ENCODE measurements around the gene UBA3. TPM values are rescaled to one million over a fixed set of nuclear protein-coding genes. Genes with fewer than 3 reads are reported as not detected.

UBA3 gene
- total and polyA plus RNA-seq, 2 experiments from 2014 or later = 43.3 to 59.8 TPM

GRCh38 chr3:69063636-69064035 lies 16.5 kb downstream of the UBA3 start:
- 78% methylated on average over 2 of the region's 2 CpGs for WGBS (ENCODE audit: low lambda C conversion rate, missing lambda C conversion rate)
- Histone ChIP-seq H3K9me3 (ENCODE audit: low read depth) (no peaks in the 10 kb centered on the region), H3K27me3 (no peaks in the 10 kb centered on the region), H4K20me1 (ENCODE audit: insufficient read depth, poor library complexity, severe bottlenecking) (no peaks in the 10 kb centered on the region), H3K4me2 (no peak overlapping the region), H3K9me2 (replicated peaks; ENCODE audit: insufficient read depth) (no peaks in the 10 kb centered on the region), H3K79me2 (no peaks in the 10 kb centered on the region), H3K36me3 (replicated peaks; ENCODE audit: insufficient read depth, low read depth) (no peaks in the 10 kb centered on the region), H3K27ac (no peak overlapping the region), H3K4me3 (no peak overlapping the region), H3K4me1 (ENCODE audit: insufficient read depth) (no peaks in the 10 kb centered on the region), H2AFZ (no peak overlapping the region)
- DNase-seq (ENCODE audit: low spot score) = no peak
- TF ChIP-seq EZH2 (IDR thresholded peaks at IDR 0.05; ENCODE audit: borderline replicate concordance) = no peak
- no peak for TF ChIP-seq CTCF (IDR thresholded peaks at IDR 0.05; ENCODE audit: poor library complexity)
- TF ChIP-seq EZH2phosphoT487 (IDR thresholded peaks at IDR 0.05; ENCODE audit: low read depth, severe bottlenecking, unreplicated experiment) = no peak

GRCh38 chr3:69059688-69060087 lies 20.5 kb downstream of the UBA3 start:
- no peaks in the 10 kb centered on the region for H3K27me3 ChIP-seq
- no peaks in the 10 kb centered on the region for H3K36me3 ChIP-seq (replicated peaks; ENCODE audit: insufficient read depth, low read depth)
- no peak overlapping the region for H2AFZ ChIP-seq
- TF ChIP-seq CTCF (IDR thresholded peaks at IDR 0.05; ENCODE audit: poor library complexity) (no peak), EZH2 (IDR thresholded peaks at IDR 0.05; ENCODE audit: borderline replicate concordance) (no peak), EZH2phosphoT487 (IDR thresholded peaks at IDR 0.05; ENCODE audit: low read depth, severe bottlenecking, unreplicated experiment) (no peak)
- no peak overlapping the region for H3K4me2 ChIP-seq
- no peaks in the 10 kb centered on the region for H3K79me2 ChIP-seq
- no peak overlapping the region for H3K4me3 ChIP-seq
- H3K9me2 ChIP-seq (replicated peaks; ENCODE audit: insufficient read depth) = no peaks in the 10 kb centered on the region
- H4K20me1 ChIP-seq (ENCODE audit: insufficient read depth, poor library complexity, severe bottlenecking) = no peaks in the 10 kb centered on the region
- H3K9me3 ChIP-seq (ENCODE audit: low read depth) = no peaks in the 10 kb centered on the region
- H3K4me1 ChIP-seq (ENCODE audit: insufficient read depth) = no peaks in the 10 kb centered on the region
- no peak overlapping the region for H3K27ac ChIP-seq
- no peak for DNase-seq (ENCODE audit: low spot score)

DNA sequence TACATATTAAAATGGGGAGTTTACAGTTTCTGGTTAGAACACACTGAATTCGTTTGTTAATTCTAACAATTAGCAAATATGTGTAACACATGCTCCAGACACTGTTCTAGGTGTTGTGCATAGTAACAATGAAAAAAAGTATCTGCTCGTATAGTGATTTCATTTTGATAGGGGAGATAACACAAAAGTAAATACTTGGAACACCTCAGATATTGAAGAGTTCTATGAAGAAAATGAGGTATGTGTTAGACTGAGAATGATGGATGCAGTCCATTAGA lies 21.3 kb downstream of the UBA3 start:
- no peaks in the 10 kb centered on the region for H3K36me3 ChIP-seq (replicated peaks; ENCODE audit: insufficient read depth, low read depth)

More for the DNA sequence above, 21.3 kb downstream of the UBA3 start:
- H3K9me3 ChIP-seq (ENCODE audit: low read depth) = no peaks in the 10 kb centered on the region
- TF ChIP-seq EZH2 (IDR thresholded peaks at IDR 0.05; ENCODE audit: borderline replicate concordance) (no peak), EZH2phosphoT487 (IDR thresholded peaks at IDR 0.05; ENCODE audit: low read depth, severe bottlenecking, unreplicated experiment) (no peak), CTCF (IDR thresholded peaks at IDR 0.05; ENCODE audit: poor library complexity) (no peak)
- WGBS (ENCODE audit: low lambda C conversion rate, missing lambda C conversion rate) = 99% methylated on average over 2 of the region's 2 CpGs
- H3K4me2 ChIP-seq = no peak overlapping the region
- H4K20me1 ChIP-seq (ENCODE audit: insufficient read depth, poor library complexity, severe bottlenecking) = no peaks in the 10 kb centered on the region
- DNase-seq (ENCODE audit: low spot score) = no peak
- no peak overlapping the region for H3K27ac ChIP-seq
- H3K27me3 ChIP-seq = no peaks in the 10 kb centered on the region
- no peaks in the 10 kb centered on the region for H3K4me1 ChIP-seq (ENCODE audit: insufficient read depth)
- H2AFZ ChIP-seq = no peak overlapping the region
- no peak overlapping the region for H3K4me3 ChIP-seq
- H3K79me2 ChIP-seq = no peaks in the 10 kb centered on the region
- no peaks in the 10 kb centered on the region for H3K9me2 ChIP-seq (replicated peaks; ENCODE audit: insufficient read depth)

Data from hepatocyte (in vitro differentiated cells).